Measurements from ENCODE around the gene ESRP2. TPM values are rescaled to one million over a fixed set of nuclear protein-coding genes. Genes with fewer than 3 reads are reported as not detected.

ESRP2 gene
- total RNA-seq, 1 donor from 2014 or later = 0.42 TPM

DNA sequence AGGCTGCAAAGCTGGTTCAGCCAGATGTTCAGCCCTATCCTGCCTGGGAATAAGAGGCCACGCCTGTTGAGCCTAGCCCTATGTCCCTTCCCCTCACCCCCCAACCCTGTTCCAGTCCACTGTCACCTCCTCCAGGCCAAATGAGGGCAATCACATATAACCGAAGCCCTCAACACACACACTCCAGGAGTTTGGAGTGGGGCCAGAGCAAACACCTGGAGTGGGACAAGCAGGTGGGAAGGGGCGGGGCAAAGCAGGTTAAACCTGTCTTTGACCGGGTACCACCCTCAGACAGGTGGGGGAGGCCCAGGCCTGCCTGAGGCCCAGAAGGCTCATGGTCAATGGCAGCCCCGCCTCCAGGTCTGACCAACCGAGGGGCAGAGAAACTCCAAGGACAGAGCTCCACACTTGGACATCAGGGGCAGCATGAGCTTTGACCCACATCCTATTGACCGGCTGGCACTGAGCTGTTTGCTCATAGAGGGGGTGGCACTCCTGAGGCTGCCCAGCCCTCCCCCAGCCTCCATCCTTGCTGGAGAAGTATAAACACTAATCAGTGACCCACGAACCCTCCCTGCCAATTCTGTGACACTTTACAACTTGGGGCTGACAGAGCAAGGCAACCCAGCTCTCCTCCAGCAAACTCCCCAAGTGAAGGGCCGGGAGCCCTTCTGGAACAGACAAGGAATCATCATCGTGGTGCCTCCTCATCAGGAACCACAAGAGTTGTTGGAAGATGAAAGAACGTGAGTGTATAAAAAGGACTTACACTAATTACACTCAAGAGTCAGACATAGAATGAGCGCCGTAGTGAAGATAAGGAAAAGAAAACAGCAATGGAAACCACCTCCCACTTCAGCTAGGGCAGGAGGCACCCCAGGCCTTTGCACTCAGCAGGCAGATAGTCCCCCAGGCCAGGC, 1.5 kb downstream of the ESRP2 start:
- H3K27ac Mint-ChIP-seq (ENCODE audit: unreplicated experiment) = no peak overlapping the region
- no peaks in the 10 kb centered on the region for H3K9me3 Mint-ChIP-seq (ENCODE audit: low read depth)
- DNase-seq (ENCODE audit: low spot score) = no peak
- H3K36me3 Mint-ChIP-seq (ENCODE audit: low read depth) = no peaks in the 10 kb centered on the region
- no peak overlapping the region for H3K4me3 Mint-ChIP-seq (ENCODE audit: unreplicated experiment)
- peaks cover 17% of the 10 kb centered on the region for H3K4me1 Mint-ChIP-seq (ENCODE audit: low read depth)
- no peaks in the 10 kb centered on the region for H3K27me3 Mint-ChIP-seq (ENCODE audit: low read depth)
- TF ChIP-seq, protein P1, sequence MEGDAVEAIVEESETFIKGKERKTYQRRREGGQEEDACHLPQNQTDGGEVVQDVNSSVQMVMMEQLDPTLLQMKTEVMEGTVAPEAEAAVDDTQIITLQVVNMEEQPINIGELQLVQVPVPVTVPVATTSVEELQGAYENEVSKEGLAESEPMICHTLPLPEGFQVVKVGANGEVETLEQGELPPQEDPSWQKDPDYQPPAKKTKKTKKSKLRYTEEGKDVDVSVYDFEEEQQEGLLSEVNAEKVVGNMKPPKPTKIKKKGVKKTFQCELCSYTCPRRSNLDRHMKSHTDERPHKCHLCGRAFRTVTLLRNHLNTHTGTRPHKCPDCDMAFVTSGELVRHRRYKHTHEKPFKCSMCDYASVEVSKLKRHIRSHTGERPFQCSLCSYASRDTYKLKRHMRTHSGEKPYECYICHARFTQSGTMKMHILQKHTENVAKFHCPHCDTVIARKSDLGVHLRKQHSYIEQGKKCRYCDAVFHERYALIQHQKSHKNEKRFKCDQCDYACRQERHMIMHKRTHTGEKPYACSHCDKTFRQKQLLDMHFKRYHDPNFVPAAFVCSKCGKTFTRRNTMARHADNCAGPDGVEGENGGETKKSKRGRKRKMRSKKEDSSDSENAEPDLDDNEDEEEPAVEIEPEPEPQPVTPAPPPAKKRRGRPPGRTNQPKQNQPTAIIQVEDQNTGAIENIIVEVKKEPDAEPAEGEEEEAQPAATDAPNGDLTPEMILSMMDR (IDR thresholded peaks at IDR 0.05) = no peak

DNA sequence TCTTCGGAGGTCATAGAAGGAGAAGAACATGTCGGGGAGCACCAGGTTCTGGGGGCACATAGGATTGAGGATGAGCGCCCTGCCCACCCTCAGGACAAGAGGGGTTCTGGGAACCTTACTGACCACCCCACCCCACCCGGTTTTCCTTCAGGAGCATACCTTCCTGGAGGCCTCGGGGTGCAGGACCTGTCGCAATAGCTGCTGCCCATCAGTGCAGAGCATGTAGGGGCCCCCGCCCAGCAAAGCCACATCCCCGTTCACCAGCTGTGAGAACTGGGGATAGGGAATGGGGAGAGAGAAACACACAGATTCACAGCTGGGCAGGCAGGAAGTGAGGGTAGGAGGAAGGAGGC, 2.1 kb downstream of the ESRP2 start:
- Mint-ChIP-seq H3K4me3 (ENCODE audit: unreplicated experiment) (no peak overlapping the region), H3K36me3 (ENCODE audit: low read depth) (no peaks in the 10 kb centered on the region), H3K9me3 (ENCODE audit: low read depth) (no peaks in the 10 kb centered on the region), H3K4me1 (ENCODE audit: low read depth) (peaks cover 21% of the 10 kb centered on the region), H3K27me3 (ENCODE audit: low read depth) (no peaks in the 10 kb centered on the region), H3K27ac (ENCODE audit: unreplicated experiment) (peak overlapping the region; percentile 45)
- DNase-seq (ENCODE audit: low spot score) = no peak
- TF ChIP-seq, protein P1 (IDR thresholded peaks at IDR 0.05) = no peak

DNA sequence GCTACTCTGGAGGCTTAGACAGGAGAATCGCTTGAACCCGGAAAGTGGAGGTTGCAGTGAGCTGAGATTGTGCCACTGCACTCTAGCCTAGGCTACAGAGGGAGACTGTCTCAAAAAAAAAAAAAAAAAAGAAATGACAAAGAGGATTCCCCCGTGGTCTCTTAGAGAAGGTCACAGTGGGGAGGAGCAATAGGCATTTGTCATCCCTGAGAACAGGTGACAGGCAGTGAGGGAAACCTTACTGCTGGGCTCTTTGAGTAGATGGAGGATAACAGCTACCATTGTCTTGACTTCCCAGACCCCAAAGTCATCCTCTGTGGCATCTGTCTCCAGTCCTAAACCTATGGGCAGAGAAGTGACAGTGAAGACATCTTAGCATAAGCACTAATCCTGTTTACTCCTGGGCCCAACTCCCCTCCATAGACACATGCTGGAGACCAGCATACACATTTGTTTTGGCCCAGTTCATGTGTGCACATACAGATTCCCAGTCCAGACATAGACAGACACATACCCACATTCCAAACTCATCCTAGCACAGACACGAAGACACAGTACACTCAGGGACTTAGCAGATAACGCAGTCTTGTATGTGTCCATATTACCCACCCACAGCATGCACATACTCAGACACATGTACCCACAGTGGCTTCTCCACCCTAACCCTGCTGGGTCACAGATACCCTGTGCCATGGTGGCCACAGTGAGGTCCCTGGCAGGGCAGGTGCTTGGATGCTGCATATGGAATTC, 2.7 kb downstream of the ESRP2 start:
- Mint-ChIP-seq H3K36me3 (ENCODE audit: low read depth) (no peaks in the 10 kb centered on the region), H3K4me1 (ENCODE audit: low read depth) (peaks cover 22% of the 10 kb centered on the region), H3K9me3 (ENCODE audit: low read depth) (no peaks in the 10 kb centered on the region), H3K4me3 (ENCODE audit: unreplicated experiment) (no peak overlapping the region), H3K27me3 (ENCODE audit: low read depth) (no peaks in the 10 kb centered on the region), H3K27ac (ENCODE audit: unreplicated experiment) (peak overlapping the region; percentile 45)
- DNase-seq (ENCODE audit: low spot score) = no peak
- TF ChIP-seq, protein P1 (IDR thresholded peaks at IDR 0.05) = no peak

DNA sequence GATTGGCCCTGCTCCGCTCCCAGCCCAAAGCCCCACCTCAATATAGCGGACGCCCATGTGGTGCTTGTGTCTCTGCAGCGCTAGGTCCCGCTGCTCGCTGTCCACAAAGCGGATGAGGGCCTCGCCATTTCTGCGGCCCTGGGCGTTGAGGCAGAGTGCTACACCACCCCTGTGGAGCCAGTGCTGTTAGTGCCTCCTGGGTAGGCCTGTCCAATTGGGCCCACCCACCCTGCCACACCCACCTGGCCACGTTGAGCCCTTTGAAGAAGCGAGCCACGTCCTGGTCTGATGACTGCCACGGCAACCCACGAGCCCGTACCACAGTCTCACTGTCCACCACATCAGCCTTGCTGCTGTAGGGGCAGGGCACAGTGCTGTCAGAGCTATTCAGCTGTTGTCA, 3.6 kb downstream of the ESRP2 start:
- Mint-ChIP-seq H3K9me3 (ENCODE audit: low read depth) (no peaks in the 10 kb centered on the region), H3K36me3 (ENCODE audit: low read depth) (no peaks in the 10 kb centered on the region), H3K27ac (ENCODE audit: unreplicated experiment) (peak overlapping the region; percentile 17), H3K4me1 (ENCODE audit: low read depth) (peaks cover 23% of the 10 kb centered on the region), H3K27me3 (ENCODE audit: low read depth) (no peaks in the 10 kb centered on the region), H3K4me3 (ENCODE audit: unreplicated experiment) (no peak overlapping the region)
- TF ChIP-seq, protein P1 (IDR thresholded peaks at IDR 0.05) = no peak
- no peak for DNase-seq (ENCODE audit: low spot score)

DNA sequence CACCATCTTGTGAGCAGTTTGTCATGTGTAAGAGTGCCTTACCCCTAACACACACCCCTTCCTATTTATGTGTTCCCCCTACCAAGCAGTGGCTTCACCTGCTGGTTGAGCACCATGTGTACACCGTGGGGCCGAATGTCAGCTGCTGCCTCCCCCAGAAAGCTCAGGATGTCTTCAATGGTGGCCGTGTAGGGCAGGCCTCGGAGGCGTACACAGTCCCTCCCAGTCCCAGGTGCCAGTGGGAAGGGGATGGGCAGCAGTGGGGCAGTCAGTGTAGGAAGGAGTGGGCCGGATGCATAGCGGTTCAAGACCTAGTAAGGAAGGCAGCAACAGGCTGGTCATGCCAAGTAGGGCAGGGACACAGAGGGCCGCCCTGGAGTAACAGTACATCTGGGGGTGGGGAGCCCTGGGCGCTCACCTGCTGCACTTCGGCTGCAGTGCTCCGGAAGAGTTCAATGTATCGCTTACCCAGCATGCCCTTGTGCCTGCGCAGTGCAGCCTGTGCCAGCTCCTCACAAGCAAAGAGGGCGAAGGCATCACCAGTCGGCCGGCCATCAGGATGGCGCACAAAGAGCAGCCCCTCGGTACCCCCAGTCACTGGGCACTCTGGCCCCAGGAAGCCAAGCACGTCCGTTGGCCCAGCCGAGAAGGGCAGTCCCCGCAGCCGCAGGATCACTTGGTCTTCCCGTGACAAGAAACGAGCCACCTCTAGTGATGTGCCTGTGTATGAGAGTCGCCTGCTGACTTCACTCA, 4.4 kb downstream of the ESRP2 start:
- H3K36me3 Mint-ChIP-seq (ENCODE audit: low read depth) = no peaks in the 10 kb centered on the region
- H3K9me3 Mint-ChIP-seq (ENCODE audit: low read depth) = no peaks in the 10 kb centered on the region
- H3K4me1 Mint-ChIP-seq (ENCODE audit: low read depth) = peaks cover 18% of the 10 kb centered on the region
- no peak overlapping the region for H3K4me3 Mint-ChIP-seq (ENCODE audit: unreplicated experiment)
- TF ChIP-seq, protein P1 (IDR thresholded peaks at IDR 0.05) = no peak
- no peak overlapping the region for H3K27ac Mint-ChIP-seq (ENCODE audit: unreplicated experiment)
- no peak for DNase-seq (ENCODE audit: low spot score)
- H3K27me3 Mint-ChIP-seq (ENCODE audit: low read depth) = no peaks in the 10 kb centered on the region

Measured in chondrocyte (in vitro differentiated cells).